ENCODE data around the gene DDX49. TPM values are rescaled to one million over a fixed set of nuclear protein-coding genes. Genes with fewer than 3 reads are reported as not detected.

Gene DDX49
- total and polyA plus RNA-seq, 10 donors, result 31.0 to 48.0 (median 36.6) TPM

DNA sequence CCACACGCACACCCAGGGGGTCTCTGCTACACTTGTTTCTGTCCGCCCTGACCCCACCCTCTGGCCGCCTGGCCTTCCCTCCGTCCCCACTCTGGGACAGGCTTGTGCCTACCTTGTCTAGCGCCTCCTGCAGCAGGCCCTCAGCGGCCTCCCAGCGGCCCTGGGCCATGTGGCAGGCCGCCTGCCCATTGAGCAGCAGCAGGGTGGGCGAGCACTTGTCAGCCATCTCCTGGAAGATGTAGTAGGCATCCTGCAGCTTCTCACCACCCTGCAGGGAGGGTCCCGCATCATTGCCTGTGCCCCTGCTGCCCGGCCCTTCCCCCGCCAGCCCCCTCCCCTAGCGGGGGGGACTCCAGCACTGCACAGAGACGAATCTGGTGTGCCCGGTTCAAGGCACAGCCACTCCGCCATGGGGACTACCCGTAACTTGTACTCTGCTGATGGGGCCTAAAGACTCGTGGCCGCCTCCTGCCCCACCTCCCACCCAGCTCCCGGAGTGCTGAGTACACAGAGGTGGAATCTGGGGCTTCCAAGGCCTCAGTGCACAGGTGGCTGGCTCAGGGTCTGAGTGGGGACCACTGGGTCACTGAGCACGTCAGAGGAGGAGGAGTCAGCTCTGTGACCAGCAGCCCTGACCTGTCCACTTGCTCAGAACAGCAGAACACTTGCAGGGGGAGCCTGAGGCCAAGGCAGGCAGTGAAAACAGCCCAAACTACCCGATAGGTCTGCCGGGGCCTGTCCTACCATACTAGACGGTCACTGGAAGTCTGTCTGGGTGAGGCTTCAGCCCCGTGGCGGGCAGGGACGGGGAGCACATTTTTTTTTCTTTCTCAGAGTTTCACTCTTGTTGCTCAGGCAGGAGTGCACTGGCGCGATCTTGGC is 16.1 kb upstream of the DDX49 start:
- no peaks in the 10 kb centered on the region for H3K4me1 ChIP-seq
- no peak for DNase-seq
- H3K27me3 ChIP-seq (replicated peaks in 1 of 7), result no peaks in the 10 kb centered on the region
- no peaks in the 10 kb centered on the region for H3K9me3 ChIP-seq
- peaks cover 0 to 98% (median 87%) of the 10 kb centered on the region in 6 donors for H3K36me3 ChIP-seq
- WGBS, 5 donors, result 91 to 96% (median 93%) methylated on average over 20 to 29 of the region's 29 CpGs
- H3K4me3 ChIP-seq, result no peak overlapping the region
- intact Hi-C loops (cut with DNase I; ENCODE audit: low total_unique reads), result no loop called here
- H3K27ac ChIP-seq, result no peak overlapping the region
- TF ChIP-seq, protein P1, sequence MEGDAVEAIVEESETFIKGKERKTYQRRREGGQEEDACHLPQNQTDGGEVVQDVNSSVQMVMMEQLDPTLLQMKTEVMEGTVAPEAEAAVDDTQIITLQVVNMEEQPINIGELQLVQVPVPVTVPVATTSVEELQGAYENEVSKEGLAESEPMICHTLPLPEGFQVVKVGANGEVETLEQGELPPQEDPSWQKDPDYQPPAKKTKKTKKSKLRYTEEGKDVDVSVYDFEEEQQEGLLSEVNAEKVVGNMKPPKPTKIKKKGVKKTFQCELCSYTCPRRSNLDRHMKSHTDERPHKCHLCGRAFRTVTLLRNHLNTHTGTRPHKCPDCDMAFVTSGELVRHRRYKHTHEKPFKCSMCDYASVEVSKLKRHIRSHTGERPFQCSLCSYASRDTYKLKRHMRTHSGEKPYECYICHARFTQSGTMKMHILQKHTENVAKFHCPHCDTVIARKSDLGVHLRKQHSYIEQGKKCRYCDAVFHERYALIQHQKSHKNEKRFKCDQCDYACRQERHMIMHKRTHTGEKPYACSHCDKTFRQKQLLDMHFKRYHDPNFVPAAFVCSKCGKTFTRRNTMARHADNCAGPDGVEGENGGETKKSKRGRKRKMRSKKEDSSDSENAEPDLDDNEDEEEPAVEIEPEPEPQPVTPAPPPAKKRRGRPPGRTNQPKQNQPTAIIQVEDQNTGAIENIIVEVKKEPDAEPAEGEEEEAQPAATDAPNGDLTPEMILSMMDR (IDR thresholded peaks at IDR 0.05 in 8 of 11, conservative IDR thresholded peaks at IDR 0.05 in 3 of 11), result no peak
- TF ChIP-seq POLR2A (IDR thresholded peaks at IDR 0.05) (no peak), POLR2AphosphoS5 (IDR thresholded peaks at IDR 0.05) (peak in 1 of 3 donors; percentile 70)

DNA sequence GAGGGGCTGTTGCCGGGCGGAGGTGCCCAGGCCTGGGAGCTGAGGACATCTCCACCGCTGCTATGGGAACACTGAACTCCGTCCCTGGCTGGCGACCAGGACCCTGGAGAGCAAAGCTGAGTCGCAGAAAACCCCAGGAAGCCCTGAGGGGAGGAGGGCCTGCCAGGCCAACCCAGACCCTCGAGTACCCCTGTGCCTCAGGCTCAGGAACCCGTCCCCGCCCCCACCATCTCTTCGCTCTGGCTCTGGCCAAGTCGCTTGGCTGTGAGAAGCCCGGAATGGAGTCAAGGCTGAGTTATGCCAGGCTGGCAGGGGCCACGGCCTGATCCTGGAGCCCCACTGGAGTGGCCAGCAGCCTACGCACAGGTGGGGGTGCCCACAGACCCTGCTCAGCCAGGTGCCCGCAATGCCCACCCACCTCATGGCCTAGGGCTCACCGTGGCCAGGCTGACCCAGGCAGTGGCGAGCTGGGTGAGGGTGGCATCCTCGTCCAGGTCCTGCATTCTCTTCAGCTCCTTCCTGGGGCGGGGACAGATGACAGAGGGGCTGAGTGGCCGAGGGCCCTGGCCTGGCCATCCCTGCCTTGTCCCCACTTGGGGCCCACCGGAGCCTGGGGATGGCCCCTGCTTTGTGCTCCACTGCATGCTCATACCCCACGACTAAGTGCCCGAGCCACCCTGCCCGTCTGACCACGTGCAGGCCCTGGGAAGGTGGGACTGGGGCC is 15.0 kb upstream of the DDX49 start:
- WGBS, 5 donors, result 91 to 97% (median 95%) methylated on average over 15 to 25 of the region's 25 CpGs
- intact Hi-C loops (cut with DNase I; ENCODE audit: low total_unique reads), result no loop called here
- no peak overlapping the region for H3K4me3 ChIP-seq
- no peaks in the 10 kb centered on the region for H3K27me3 ChIP-seq (replicated peaks in 1 of 7)
- H3K4me1 ChIP-seq, result no peaks in the 10 kb centered on the region
- H3K9me3 ChIP-seq, result no peaks in the 10 kb centered on the region
- peaks cover 0 to 98% (median 85%) of the 10 kb centered on the region in 6 donors for H3K36me3 ChIP-seq
- DNase-seq, result no peak
- H3K27ac ChIP-seq, result no peak overlapping the region
- TF ChIP-seq, protein P1 (IDR thresholded peaks at IDR 0.05 in 8 of 11, conservative IDR thresholded peaks at IDR 0.05 in 3 of 11), result no peak
- no peak for TF ChIP-seq POLR2A (IDR thresholded peaks at IDR 0.05)
- TF ChIP-seq POLR2AphosphoS5 (IDR thresholded peaks at IDR 0.05), result peak in 1 of 3 donors; percentile 57

DNA sequence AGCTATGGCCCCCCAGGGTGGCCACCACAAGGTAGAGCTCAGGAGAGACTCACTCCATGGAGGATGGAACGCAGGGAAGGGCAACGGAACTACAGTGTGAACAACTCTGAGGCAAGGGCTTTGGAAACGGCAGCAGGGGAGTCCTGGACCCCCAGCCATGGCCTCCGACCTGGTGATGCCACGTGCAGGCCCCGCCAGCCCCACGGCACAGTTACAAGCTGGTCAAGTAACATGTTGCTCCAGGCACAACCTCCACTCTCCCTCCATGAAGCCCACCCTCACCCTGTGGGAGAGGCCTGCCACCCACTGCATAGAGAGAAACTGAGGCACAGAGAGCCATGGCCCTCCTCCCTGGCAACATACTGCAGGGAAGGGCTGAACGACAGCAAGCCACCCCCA is 14.5 kb upstream of the DDX49 start:
- WGBS, 5 donors, result 88 to 97% (median 92%) methylated on average over 3 to 8 of the region's 8 CpGs
- intact Hi-C loops (cut with DNase I; ENCODE audit: low total_unique reads), result no loop called here

More for the DNA sequence above, 14.5 kb upstream of the DDX49 start:
- no peak overlapping the region for H3K4me3 ChIP-seq
- H3K27ac ChIP-seq, result no peak overlapping the region
- H3K9me3 ChIP-seq, result no peaks in the 10 kb centered on the region
- no peak for DNase-seq
- no peaks in the 10 kb centered on the region for H3K27me3 ChIP-seq (replicated peaks in 1 of 7)
- H3K36me3 ChIP-seq, result peaks cover 0 to 98% (median 84%) of the 10 kb centered on the region in 6 donors
- TF ChIP-seq, protein P1 (IDR thresholded peaks at IDR 0.05 in 8 of 11, conservative IDR thresholded peaks at IDR 0.05 in 3 of 11), result no peak
- TF ChIP-seq POLR2A (IDR thresholded peaks at IDR 0.05) (no peak), POLR2AphosphoS5 (IDR thresholded peaks at IDR 0.05) (peak in 1 of 3 donors; percentile 2)
- no peaks in the 10 kb centered on the region for H3K4me1 ChIP-seq
